ENCODE results near the gene C6orf62.
A peak's percentile ranks its signal among the peaks of the same experiment; 100 is the strongest.
"Not testable (repeated sequence)": the region's sequence is repeated elsewhere in the genome, so short reads cannot be mapped to it uniquely, and the experiment has no call there.

C6orf62 gene

GRCh38 chr6:24719125-24719971 lies at the start of gene C6orf62:
Gene C6orf62, minus strand, starts transcription at chr6:24719154. Its CDS starts 486 bp downstream, at chr6:24718668.
- peak; percentile 68 for DNase-seq (ENCODE audit: low read depth, low spot score)
- peak within 1 kb of the TSS; percentile 99 for H3K9ac ChIP-seq (ENCODE audit: insufficient read length)
- TF ChIP-seq EZH2 (IDR thresholded peaks at IDR 0.05) (no peak), POLR2AphosphoS5 (IDR thresholded peaks at IDR 0.05; ENCODE audit: borderline replicate concordance, low read depth, low read length) (peak; percentile 69), FOXP2 (optimal IDR thresholded peaks at IDR 0.05; ENCODE audit: control extremely low read depth, extremely low read length, insufficient read depth) (no peak)
- H3K9me3 ChIP-seq (ENCODE audit: low read depth, low read length), result no peaks in the 10 kb centered on the region
- peaks cover 50% of the 10 kb centered on the region for H3K36me3 ChIP-seq (ENCODE audit: insufficient read depth, low read length)
- peak within 1 kb of the TSS; percentile 83 for H3K4me3 ChIP-seq
- peak within 1 kb of the TSS; percentile 99 for H3K27ac ChIP-seq

GRCh38 chr6:24768361-24768760 lies 49.4 kb upstream of the C6orf62 start:
- Histone ChIP-seq H3K4me3 (no peak overlapping the region), H3K9me3 (ENCODE audit: low read depth, low read length) (no peaks in the 10 kb centered on the region), H3K36me3 (ENCODE audit: insufficient read depth, low read length) (no peaks in the 10 kb centered on the region), H3K9ac (ENCODE audit: insufficient read length) (no peak overlapping the region), H3K27ac (no peak overlapping the region)
- DNase-seq (ENCODE audit: low read depth, low spot score), result no peak
- no peak for TF ChIP-seq POLR2AphosphoS5 (IDR thresholded peaks at IDR 0.05; ENCODE audit: borderline replicate concordance, low read depth, low read length)
- TF ChIP-seq FOXP2 (optimal IDR thresholded peaks at IDR 0.05; ENCODE audit: control extremely low read depth, extremely low read length, insufficient read depth), result no peak
- no peak for TF ChIP-seq EZH2 (IDR thresholded peaks at IDR 0.05)

GRCh38 chr6:24766680-24767462 lies 47.9 kb upstream of the C6orf62 start:
- no peak overlapping the region for H3K4me3 ChIP-seq
- no peaks in the 10 kb centered on the region for H3K36me3 ChIP-seq (ENCODE audit: insufficient read depth, low read length)
- no peak for DNase-seq (ENCODE audit: low read depth, low spot score)
- 0 out of 2 replicates have a peak overlapping the region, but pooled peaks have one; percentile 1 for H3K27ac ChIP-seq
- no peaks in the 10 kb centered on the region for H3K9me3 ChIP-seq (ENCODE audit: low read depth, low read length)
- TF ChIP-seq EZH2 (IDR thresholded peaks at IDR 0.05), result no peak
- no peak overlapping the region for H3K9ac ChIP-seq (ENCODE audit: insufficient read length)

GRCh38 chr6:24765968-24766367 lies 47.0 kb upstream of the C6orf62 start:
- H3K9me3 ChIP-seq (ENCODE audit: low read depth, low read length); H3K27ac ChIP-seq; DNase-seq (ENCODE audit: low read depth, low spot score); H3K4me3 ChIP-seq; H3K9ac ChIP-seq (ENCODE audit: insufficient read length); H3K36me3 ChIP-seq (ENCODE audit: insufficient read depth, low read length): not testable (repeated sequence)

GRCh38 chr6:24764833-24765828 lies 46.2 kb upstream of the C6orf62 start:
- not testable (repeated sequence) for DNase-seq (ENCODE audit: low read depth, low spot score); H3K36me3 ChIP-seq (ENCODE audit: insufficient read depth, low read length); H3K9me3 ChIP-seq (ENCODE audit: low read depth, low read length); H3K9ac ChIP-seq (ENCODE audit: insufficient read length); H3K4me3 ChIP-seq; H3K27ac ChIP-seq

GRCh38 chr6:24763578-24763977 lies 44.6 kb upstream of the C6orf62 start:
- TF ChIP-seq POLR2AphosphoS5 (IDR thresholded peaks at IDR 0.05; ENCODE audit: borderline replicate concordance, low read depth, low read length) (no peak), EZH2 (IDR thresholded peaks at IDR 0.05) (no peak), FOXP2 (optimal IDR thresholded peaks at IDR 0.05; ENCODE audit: control extremely low read depth, extremely low read length, insufficient read depth) (no peak)
- DNase-seq (ENCODE audit: low read depth, low spot score), result no peak

GRCh38 chr6:24761851-24762250 lies 42.9 kb upstream of the C6orf62 start:
- TF ChIP-seq FOXP2 (optimal IDR thresholded peaks at IDR 0.05; ENCODE audit: control extremely low read depth, extremely low read length, insufficient read depth) (no peak), EZH2 (IDR thresholded peaks at IDR 0.05) (no peak), POLR2AphosphoS5 (IDR thresholded peaks at IDR 0.05; ENCODE audit: borderline replicate concordance, low read depth, low read length) (no peak)
- H3K36me3 ChIP-seq (ENCODE audit: insufficient read depth, low read length), result no peaks in the 10 kb centered on the region
- H3K4me3 ChIP-seq, result no peak overlapping the region
- DNase-seq (ENCODE audit: low read depth, low spot score), result no peak
- H3K27ac ChIP-seq, result no peak overlapping the region
- no peaks in the 10 kb centered on the region for H3K9me3 ChIP-seq (ENCODE audit: low read depth, low read length)
- no peak overlapping the region for H3K9ac ChIP-seq (ENCODE audit: insufficient read length)

More at GRCh38 chr6:24763578-24763977, 44.6 kb upstream of the C6orf62 start:
- Histone ChIP-seq H3K9ac (ENCODE audit: insufficient read length) (no peak overlapping the region), H3K27ac (no peak overlapping the region), H3K9me3 (ENCODE audit: low read depth, low read length) (no peaks in the 10 kb centered on the region), H3K36me3 (ENCODE audit: insufficient read depth, low read length) (no peaks in the 10 kb centered on the region), H3K4me3 (no peak overlapping the region)

- Histone ChIP-seq H3K36me3 (ENCODE audit: insufficient read depth, low read length) (no peaks in the 10 kb centered on the region), H3K27ac (no peak overlapping the region), H3K9ac (ENCODE audit: insufficient read length) (no peak overlapping the region), H3K9me3 (ENCODE audit: low read depth, low read length) (no peaks in the 10 kb centered on the region), H3K4me3 (no peak overlapping the region)
- TF ChIP-seq FOXP2 (optimal IDR thresholded peaks at IDR 0.05; ENCODE audit: control extremely low read depth, extremely low read length, insufficient read depth) (no peak), EZH2 (IDR thresholded peaks at IDR 0.05) (no peak), POLR2AphosphoS5 (IDR thresholded peaks at IDR 0.05; ENCODE audit: borderline replicate concordance, low read depth, low read length) (no peak)
- DNase-seq (ENCODE audit: low read depth, low spot score), result no peak
These were observed 42.4 kb upstream of the C6orf62 start for GRCh38 chr6:24761193-24761835.
